HG03558 (cell line): ENCODE data around the gene BZW2.

Experiments used
- ATAC-seq: cut with Tn5 transposase; IDR thresholded peaks from one replicate; pipeline ENCODE4 v1.9.1; 2021; ENCODE audit warnings: moderate number of reproducible peaks; ENCODE audit not compliant: unreplicated experiment; ENCODE audit errors: extremely low read depth

BZW2 gene

DNA sequence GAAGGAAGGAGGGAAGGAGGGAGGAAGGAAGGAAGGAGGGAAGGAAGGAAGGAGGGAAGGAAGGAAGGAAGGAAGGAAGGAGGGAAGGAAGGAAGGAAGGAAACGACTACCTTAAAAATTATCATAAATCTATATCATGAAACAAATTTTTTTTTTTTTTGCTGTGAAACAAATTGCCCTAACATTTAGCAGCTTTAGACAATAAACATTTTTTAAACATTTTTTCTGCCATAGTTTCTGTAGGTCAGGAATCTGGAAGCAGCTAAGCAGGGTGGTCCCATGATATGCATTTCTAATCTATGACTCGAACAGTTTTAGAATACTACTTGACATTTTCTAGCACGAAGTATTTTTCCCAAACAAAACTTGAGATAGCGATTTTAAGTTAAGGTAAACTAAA lies 64.7 kb downstream of the BZW2 start:
- no peak for ATAC-seq

DNA sequence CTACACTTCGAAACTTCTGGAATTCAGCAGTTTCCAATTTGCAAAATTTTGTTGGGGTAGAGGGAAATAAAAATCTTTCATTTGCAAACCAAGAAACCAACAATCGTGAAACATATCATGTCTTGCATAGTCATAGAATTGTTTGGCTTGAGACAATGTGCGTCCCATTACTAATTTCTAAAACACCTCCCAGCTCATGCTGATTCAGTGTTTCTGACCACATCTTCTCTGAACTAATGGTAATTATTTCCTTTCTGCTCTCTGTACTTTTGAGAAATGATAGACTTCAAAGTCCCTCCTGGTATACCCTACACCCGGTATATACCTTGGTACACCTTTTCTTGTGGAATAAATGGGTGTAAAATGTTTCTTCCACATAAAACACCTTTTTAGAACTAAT lies 65.7 kb downstream of the BZW2 start:
- ATAC-seq: no peak

DNA sequence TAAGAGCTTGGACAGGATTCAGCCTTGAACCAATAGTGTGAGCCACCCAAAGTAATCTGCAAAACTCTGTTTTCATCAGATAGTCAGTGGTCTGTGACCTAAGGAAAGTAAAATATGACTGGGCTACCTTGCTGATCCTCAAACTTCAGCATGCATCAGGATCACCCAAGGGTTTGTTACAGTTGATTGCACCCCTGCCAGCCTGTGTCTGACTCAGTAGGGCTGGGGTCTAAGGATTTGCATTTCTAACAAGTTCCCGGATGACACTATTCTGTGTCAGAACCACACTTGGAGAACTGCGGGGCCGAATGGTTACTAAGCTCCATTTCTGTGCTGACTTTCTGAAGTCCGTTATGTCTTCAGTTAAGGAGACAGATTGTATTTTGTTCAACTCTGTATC lies 66.9 kb downstream of the BZW2 start:
- no peak for ATAC-seq

DNA sequence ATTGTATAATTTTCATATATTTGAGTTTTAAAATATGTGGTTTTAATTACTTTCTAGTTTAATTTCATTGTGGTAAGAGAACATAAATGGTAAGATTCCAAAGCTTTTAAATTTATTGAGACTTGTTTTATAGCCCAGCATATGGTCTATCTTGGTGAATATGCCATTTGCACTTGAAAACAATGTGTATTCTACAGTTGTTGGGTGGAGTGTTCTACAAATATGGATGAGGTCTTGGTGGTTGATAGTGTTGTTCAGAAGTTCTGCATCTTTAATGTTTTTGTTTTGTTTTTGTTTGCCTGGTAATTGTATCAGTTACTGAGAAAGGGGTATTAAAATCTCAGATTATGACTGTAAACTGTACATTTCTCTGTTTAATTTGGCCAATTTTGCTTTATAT lies 69.9 kb downstream of the BZW2 start:
- no peak for ATAC-seq

DNA sequence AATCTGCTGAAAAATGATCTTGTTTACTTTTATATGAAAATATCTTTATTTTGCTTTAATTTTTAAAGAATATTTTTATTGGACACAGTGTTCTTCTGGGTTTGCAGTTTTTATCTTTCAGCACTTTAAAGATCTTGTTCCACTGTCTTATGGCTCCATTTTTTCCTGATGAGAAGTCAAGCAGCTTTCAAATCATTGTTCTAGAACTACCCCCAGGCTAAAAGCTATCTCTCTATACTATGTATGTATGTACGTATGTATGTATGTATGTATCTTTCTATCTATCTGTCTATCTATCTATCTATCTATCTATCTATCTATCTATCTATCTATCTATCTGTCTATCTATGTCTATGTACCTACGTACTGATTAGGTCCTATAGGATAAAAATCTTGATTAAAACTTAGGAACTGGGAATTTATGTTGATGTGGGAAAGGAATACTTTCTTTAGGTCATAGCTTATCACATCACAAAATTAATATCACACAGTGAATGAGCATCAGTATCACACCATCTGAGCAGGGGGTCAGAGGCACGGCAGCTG lies 72.2 kb downstream of the BZW2 start:
- no peak for ATAC-seq

DNA sequence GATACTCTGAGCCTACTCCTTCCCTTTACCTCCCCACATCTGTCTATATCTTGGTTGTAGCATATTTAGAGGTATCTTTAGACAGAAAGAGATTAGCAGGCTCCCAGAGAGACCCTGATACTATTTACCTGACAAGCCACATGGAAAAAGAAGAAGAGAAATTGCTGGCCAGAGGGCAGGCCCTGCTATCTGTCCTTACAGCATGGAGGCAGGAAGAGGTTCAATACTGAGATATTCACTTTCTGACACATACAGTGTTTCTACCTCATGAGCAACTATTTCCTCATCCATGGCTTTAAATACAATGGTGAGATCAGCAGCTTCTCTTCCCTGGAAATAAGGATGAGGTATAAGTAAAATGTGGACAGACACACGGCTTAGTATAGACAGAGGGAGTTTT lies 73.7 kb downstream of the BZW2 start:
- no peak for ATAC-seq

DNA sequence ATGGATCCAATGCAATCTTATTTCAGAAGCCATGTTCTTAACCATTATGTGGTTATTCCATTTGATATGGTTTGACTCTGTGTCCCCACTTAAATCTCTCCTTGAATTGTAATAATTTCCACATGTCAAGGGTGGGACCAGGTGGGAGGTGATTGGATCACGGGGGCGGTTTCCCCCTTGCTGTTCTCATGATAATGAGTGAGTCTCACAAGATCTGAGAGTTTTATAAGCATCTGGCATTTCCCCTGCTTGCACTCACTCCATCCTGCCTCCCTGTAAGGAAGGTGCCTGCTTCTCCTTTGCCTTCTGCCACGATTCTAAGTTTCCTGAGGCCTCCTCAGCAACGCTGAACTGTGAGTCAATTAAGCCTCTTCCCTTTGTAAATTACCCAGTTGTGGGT lies 75.6 kb downstream of the BZW2 start:
- no peak for ATAC-seq

DNA sequence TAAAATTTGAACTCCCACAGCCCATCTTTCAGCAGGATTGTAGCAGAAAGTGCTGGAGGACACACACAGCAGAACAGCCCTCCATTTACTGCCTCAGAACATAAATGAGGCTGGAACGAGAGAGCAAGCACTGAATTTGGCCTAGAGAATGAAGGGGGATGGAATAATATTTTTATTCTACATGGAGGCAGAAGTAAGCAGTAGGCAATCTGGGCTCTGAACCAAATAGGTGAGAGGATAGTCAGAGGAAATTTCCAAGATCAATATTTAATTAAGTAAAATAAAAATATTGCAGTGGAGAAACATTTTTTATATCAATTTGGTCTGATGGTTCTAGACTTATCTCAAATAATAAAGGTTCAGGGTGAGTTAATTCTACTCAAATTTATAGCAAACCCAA lies 78.4 kb downstream of the BZW2 start:
- ATAC-seq: no peak

DNA sequence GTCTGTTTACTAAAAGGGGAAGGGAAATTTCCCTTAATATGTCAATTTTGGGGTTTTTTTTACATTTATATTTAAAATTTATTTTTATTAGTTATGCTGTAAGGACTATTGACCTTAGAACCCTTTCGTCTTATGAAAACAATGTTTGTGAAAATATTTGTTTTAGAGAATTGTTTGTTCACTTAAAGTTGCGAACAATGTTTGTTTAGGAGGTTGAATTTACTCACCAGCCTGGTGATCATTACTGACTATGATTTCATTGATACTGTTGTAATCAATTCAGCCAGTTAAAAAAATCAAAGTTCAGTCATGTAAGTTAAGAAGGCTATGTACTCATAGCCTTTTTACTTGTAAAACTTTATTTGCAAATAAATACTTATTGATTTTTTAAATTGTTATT lies 80.2 kb downstream of the BZW2 start:
- no peak for ATAC-seq

DNA sequence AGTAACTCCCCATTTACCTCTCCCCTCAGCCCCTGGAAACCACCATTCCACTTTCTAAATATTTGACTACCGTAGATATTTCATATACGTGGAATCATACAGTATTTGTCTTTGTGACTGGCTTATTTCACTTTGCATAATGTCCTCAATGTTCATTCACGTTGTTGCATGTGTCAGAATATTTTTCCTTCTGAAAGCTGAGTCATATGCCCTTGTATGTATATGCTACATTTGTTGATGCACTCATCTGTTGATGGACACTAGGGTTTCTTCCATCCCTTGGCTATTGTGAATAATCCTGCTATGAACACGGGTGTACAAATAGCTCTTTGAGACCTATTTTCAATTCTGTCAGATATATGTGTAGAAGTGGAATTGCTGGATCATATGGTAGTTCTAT lies 81.8 kb downstream of the BZW2 start:
- no peak for ATAC-seq

DNA sequence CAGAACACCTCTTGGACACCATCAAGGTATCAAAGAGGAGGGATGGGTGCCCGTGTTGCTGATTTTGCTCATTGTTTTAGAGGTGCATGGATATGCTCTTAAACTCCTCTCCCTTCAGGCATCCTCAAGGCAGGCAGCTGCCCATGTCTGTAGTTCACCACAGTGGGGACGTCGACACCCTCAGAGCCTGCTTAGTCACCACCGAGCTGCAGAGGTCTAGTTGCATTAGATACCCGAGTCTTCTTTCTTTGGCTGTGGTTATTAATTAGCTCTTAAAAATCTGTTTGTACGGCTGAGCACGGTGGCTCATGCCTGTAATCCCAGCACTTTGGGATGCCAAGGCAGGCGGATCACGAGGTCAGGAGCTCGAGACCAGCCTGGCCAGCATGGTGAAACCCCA lies 82.8 kb downstream of the BZW2 start:
- ATAC-seq: no peak

DNA sequence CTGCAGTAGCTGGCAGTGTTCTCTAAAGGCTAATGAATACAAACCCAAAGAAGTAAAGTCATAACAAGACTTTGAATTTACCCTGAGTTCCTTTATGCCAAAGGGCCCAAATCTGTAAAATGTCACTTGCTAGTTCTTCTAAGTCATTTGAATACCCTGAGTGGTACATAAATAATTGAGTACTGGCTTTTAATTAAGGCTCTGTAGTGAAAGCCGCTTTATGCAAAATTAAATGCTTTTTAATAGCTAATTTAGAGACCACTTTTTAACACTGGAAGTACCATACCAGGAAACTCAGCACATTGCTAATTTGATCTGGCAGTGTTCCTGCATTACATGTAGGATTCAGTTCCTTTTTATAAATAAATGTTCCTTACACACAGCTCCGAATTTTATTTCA lies 83.6 kb downstream of the BZW2 start:
- no peak for ATAC-seq

DNA sequence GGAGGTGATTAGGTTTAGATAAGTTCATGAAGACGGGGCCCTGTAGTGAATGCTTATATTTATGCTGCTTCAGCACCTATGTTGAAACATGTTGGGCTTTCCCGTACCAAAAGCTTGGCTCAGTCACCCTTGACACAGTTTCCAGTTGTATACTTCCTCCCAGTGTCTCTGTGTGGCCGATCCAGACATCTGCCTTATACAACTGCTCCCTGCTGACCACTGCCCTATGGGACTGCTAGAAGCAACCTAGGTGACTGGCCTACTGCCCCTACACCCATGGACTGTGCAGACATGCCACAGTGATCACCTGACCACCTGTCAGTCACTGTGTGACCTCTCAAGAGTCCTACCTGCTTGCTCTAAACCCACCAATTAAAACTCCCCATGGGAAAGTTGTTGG lies 85.0 kb downstream of the BZW2 start:
- ATAC-seq: no peak

DNA sequence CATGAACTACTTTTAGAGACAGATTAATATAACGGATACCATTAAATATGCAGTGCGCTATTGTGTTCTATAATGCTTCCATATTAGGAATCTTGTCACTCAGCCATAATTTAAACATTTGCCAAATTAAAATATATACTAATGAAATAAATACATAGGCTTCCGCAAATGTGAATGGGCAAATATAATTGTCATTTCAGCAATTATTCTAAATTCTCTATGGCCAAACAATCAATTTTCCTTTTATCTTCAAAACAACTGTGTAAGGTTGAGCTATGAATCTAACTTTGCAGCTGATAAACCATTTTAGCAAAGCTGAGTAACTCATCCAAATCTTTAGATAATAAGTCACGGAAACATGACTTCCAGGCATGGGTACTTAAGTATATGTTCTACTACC lies 86.8 kb downstream of the BZW2 start:
- no peak for ATAC-seq

DNA sequence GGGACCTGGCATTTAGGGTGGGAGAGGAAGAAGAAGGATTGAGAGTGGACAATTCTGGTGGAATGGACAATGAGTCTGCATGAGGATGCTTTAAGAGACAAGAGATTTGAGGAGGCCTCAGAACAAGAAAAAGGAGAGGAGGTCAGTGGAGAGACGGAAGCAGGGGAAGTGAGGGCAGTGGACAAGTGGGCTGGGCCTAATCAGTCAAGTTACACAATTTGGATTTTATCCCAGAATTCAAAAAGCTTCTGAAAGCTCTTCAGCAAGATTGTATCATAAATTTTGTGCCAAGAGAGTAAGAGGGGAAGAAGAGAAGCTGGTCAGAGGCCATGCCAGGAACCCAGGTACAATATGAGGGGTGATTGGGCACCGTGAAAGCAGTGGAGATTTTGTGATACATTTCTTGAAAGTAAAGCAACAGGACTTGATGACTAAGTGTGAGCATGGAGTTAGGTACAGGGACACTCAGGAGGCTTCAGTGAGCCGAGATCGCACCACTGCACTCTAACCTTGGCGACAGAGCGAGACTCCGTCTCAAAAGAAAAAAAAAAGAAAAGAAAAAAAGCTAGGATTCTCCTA lies 88.3 kb downstream of the BZW2 start:
- no peak for ATAC-seq

DNA sequence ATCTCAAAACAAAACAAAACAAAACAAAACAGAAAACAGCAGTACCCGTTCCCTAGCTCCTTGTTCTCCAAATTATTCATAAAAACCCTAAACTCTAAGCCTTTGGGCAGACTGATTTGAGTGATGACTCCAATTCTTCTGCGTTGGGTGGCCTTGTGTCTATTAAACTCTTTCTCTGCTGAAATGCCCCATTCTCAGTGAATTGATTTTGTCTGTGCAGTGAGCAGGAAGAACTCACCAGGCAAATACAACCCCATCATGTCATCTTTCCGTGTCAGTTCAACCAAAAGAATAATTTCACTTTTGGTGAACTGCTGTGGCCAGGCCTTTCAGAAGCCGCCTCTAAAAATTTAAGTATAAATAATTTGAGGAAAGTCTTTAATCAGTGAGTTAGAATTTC lies 89.0 kb downstream of the BZW2 start:
- no peak for ATAC-seq

DNA sequence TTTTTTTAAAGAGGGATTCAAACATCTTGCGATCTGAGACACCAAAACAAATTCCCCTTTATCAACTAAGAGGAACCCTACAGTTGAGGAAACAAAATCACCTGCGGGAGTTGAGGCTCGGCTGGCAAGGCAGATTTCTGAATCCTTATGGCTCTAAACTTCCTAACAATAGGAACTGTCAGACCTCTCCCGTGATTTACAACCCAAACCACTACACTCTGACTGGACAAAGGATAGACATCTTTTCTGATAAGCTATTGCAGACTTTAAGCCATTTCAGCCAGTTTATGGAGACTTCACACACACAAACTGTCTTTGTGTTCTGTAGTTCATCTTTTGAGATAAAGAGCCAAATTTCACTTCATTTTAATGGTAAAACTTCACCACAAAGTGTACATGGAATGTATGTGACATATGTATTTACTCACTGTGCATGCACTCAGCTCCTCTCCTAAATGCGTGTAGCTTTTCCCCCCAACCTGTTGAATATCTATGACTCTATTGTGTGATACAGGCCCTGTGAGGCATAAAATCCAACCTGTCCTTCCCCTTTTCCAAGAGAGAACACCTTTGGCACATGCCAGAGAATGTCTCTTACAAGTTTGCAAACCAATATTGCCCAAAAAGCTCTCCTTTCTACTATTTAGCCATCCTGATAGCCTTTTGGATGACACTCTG lies 92.2 kb downstream of the BZW2 start:
- no peak for ATAC-seq

DNA sequence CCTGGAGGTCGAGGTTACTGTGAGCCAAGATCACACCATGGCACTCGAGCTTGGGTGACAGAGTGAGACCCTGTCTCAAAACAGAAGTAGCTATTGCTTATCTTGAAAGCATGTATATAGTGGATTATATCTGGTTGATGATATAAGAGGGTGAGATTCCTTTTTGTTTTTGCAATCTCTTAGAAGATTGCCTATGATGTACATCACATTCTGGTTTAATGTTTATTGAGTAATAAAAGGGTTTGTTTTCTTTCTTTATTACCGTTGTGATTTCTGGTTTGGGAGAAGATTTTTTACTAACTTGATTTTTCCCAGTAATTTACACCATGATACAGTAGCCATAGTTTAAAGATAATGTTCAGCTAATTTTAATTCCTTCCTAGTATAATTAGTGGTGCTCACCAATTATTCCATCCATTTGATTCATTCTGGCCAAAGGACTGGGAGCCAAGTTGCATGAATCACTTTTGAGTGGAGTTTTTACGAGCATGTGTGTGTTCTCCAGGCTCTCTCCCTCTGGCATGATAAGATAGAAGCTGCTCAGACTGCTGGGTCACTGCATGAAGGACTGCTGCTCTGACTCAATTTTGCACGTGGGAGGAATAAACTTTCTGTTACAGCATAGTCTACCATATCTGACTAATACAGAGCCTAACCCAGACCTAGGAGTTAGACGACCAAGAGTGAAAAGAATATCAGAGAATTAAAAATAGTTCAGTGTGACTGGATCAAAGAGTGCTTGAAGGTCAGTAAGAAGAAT lies 94.1 kb downstream of the BZW2 start:
- no peak for ATAC-seq

DNA sequence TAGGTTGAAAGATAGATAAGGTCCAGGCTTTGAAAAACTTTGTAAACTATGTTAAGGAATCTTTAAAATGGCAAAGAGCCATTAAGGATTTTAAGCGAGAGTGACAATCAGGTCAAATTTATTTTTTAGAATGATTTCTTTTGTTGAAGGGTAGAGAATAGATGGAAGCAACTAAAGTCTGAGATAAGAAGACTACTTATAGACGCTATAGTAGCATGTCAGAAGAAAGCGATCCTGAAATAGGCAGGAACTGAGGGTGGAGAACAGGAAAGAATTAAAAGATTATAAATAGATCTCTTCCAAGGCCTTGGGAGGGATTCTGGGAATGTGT lies 94.6 kb downstream of the BZW2 start:
- no peak for ATAC-seq

DNA sequence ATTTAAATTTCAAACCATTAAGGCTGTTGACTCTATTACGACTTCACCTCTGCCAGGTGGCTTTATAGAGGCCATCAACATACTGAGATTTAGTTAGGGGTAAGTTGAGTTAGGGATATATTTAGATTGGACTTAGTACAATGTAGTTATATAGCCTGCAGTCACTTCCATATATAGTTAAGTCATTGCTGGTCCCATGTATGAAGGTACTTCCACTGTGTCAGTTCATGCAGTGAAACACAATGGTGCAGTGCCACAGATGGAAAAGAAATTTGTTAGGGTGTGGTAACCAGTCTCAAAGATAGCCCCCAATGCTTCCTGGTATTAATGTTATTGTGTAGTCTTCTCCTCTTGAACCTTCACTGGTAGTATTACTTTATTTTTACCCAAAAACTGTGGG lies 95.0 kb downstream of the BZW2 start:
- no peak for ATAC-seq

DNA sequence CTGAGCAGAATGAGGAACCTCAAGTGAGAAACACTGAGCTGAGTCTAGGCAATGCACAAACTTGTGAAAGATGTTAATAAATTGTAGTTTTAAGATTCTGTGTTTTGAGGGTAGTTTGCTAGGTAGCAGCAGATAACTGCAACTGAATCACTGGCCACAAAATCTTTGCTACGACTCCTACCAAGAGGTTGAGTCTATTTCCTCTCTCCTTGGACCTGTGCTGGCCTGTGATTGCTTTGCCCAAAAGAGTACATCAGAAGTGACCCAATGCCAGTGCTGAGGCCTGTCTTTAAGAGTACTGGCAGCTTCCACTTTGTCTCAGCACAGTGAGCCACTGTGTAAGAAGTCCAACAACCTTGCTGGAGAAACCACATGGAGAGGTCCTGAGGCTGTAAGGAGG lies 95.7 kb downstream of the BZW2 start:
- ATAC-seq: no peak

DNA sequence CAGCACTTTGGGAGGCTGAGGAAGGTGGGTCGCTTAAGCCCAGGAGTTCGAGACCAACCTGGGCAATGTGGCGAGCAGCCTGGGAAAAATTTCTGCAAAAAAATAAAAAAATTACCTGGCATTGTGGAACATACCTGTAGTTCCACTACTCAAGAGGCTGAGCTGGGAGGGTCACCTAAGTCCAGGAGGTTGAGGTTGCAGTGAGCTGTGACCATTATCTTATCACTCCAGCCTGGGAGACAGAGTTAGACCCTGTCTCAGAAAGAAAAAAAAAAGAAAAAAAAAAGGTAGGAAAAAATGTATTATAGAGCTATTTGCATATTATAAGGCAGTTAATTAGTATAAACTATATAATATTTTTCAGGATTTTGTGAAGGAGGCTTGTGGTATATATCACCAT lies 96.6 kb downstream of the BZW2 start:
- ATAC-seq: no peak
